DMS114 treated with DMSO at 0.1 percent for 48 hours (cell line): ENCODE data around the gene C5orf47.

Source experiments
- DNase-seq: peaks from one replicate; lab custom pipeline; 2025; ENCODE audit not compliant: unreplicated experiment; lab: John Stamatoyannopoulos, UW

The C5orf47 gene, protein sequence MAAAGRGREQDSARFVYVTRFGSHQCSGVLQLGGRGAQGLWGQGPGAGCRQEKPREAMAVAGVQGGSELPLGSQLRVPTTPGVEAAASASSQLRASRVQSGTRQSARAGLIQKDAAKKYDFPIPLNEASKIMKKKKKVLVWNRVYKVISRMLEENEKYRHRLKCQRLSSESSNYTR

DNA sequence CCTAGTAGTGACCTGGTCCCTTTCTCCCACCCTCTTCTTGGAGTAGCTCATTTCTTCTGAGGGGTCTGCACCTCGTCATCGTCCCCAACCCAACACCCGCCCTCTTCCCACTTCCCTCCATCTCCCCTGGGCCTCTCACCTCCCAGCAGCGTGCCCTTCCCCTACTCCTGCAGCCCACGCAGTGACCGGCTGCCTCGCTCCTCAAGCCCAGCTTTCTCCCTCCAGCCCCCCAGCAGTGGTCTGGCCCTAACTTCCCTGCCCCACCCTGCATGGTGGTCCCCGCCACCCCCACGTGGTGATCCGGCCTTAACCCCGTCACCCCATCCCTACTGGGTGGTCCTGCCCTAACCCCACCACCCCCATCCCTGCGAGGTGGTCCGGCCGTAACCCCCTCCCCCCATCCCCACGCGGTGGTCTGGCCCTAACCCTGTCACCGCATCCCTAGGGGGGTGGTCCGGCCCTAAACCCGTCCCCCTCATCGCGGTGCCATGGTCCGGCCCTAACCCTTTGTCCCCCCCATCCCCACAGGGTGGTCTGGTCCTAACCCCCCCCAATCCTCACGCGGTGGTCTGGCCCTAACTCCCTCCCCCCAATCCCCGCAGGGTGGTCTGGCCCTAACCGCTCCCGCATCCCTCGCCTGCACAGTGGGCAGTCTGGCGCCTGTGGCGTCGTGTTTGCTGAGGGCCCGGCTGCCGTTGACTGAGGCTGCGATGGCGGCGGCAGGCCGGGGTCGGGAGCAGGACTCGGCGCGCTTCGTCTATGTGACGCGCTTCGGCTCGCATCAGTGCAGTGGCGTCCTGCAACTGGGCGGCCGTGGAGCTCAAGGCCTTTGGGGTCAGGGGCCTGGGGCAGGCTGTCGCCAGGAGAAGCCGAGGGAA, at the start of gene C5orf47:
TSS of gene C5orf47 (plus strand) at position 617 of the 878 bp plus-strand sequence. CDS start at position 711, 94 bp downstream.
- no peak for DNase-seq

DNA sequence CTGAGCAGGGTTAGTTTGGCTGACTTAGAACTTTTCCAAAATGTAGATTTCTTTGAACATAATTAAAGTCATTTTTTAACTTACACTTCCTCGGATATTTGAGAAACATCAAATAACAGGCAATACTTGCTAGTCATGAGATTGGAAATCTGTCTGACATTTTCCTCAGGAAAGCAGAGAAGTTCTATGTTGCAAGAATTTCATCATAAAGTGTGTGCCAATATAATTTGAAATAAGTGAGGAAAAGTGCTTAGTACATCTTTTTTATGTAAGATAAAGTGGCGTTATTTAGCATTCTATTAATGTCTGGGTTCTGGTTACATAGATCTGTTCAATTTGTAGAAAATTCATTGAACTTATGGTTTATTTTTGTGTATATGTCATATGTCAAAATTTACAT, 48.7 kb upstream of the C5orf47 start:
- DNase-seq, result no peak

DNA sequence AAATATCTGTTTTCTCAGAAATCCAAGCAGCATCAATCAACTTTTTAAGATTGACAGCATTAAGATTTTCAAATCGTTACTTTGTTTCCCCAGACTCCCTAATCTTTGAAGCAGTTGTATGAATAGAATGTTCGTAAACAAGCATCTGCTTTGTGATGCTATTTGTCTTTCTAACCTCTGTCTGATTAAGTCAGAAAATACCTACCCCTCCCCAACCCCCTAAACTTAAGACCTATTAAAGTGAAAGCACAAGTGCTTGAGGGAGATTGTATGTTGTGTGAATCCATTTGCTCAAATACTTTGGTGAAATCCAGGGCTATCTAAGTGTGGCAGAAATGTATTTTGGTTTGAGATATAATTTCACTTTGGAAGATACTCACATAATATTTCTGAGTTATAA, 47.9 kb upstream of the C5orf47 start:
- DNase-seq, result no peak

DNA sequence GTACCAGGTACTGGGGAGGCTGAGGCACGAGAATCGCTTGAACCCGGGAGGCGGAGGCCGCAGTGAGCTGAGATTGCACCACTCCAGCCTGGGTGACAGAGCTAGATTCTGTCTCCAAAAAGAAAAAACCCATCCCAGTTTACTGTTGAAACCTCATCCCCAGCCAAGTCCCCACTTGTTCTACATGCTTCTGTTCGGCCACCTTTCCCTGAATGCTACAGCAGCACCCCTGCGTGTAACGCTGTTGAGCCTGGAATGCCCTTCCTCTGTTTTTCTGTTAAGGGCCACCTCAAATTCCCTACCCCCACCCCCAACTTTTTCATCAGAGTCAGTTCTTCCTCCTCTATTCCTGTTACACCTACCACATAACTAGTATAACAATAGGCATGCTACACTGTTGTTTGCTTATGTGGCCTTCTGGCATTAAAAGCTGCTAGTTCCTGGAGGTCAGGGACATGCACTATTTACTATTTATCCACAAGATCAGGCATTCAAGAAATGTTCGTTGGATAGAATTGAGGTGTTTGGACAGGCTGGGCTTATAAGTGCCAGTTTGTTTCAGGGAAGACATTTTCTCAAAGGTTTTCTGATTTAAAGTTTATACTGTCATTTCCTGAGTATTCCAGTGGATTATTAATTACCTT, 47.1 kb upstream of the C5orf47 start:
- no peak for DNase-seq

DNA sequence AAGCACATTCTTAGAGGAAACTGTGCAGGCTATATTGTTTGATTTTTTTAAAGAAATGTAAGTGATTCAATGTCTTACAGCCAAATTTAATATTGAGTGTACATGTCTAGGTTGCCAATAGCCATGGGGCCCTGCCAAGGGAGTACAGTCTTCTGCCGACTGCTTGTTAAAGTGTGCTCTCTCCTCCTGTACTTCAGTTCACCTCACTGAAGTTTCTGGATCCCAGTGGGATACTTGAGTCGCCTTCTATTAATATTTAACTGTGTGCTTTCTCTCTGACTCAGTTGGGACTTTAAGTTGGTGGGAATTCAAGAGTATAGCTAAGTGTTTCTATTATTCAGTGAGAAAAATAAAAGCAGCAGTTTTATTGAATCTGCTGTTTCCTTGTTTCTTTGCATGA, 44.5 kb upstream of the C5orf47 start:
- DNase-seq, result no peak

DNA sequence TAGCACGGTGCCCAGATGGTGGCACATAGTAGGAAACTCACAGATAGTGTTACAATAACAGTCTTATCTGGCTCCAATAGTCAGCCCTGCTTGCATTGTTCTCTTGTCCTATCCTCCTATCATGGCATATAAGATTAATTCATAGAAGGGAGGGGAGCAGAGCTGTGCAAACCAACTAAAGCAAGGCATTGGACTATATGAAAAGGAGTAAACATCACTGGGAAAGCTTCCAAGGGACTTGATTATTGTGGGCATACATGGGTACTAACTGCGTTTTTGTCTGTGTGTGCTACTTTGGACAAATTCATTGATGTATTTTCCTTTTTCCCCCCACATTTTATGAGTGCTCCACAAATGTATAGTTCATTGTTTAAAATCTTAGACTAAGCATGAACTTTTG, 43.8 kb upstream of the C5orf47 start:
- no peak for DNase-seq

DNA sequence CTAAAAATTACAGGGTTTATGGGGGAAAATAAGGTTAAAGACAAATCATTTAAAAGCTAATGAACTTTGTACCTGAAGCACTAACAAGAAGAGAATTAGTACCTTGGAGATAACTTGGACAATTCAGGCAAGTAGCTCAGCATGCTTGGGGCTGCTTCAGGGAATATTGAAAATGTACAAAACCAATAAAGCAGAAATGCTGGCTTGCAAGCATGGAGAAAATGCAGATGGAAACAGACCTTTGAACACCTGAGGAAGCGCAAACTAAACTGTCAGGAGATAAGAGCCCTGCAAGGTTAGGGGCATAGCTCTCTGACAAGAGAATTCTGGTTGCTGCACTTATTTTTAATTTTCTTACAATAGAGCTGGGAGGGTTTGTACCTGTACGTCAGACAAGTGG, 42.6 kb upstream of the C5orf47 start:
- no peak for DNase-seq

DNA sequence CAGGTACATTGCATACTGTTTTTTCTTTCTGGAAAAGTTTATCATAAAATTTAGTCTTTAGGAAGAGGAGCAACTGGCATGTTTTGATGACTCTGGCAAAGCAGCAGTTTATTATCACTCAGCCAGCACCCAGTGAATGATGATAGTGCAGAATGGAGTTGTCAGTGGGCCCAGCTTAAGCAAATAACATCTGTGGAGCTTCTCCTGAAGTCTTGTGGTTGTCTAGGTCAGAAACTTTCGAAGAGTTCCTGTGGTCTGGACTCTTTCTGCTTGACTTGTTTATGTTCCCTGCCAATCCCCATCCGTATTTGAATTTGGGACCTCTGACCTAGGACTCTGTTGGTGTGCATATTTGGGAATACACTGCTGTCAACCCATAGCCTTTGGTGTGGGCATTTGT, 38.1 kb upstream of the C5orf47 start:
- no peak for DNase-seq

DNA sequence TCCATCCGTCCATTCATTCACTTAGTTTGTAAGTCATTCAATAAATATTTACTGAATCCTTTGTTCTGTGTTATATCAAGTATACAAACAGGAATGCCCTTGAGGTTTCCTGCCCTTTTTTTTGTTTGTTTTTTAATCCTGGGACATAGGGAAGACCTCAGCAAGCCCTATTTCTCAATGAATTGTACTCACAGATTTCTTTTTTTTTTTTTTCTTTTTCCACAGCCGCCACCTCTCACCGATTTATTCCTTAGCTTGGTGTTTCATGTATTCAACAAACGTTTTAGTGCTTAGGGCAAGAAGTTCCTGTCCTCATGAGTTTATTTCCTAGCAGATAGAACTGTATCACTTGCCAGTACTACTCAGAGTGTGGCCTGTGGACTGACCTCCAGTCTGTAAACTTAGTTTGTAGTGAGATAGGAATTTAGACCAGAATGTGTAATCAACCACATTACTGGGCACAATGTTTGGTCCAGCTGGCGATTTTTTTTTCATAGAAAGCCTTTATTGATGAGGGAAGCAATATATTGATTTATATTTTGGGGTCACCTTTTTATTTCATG, 35.4 kb upstream of the C5orf47 start:
- DNase-seq, result no peak

DNA sequence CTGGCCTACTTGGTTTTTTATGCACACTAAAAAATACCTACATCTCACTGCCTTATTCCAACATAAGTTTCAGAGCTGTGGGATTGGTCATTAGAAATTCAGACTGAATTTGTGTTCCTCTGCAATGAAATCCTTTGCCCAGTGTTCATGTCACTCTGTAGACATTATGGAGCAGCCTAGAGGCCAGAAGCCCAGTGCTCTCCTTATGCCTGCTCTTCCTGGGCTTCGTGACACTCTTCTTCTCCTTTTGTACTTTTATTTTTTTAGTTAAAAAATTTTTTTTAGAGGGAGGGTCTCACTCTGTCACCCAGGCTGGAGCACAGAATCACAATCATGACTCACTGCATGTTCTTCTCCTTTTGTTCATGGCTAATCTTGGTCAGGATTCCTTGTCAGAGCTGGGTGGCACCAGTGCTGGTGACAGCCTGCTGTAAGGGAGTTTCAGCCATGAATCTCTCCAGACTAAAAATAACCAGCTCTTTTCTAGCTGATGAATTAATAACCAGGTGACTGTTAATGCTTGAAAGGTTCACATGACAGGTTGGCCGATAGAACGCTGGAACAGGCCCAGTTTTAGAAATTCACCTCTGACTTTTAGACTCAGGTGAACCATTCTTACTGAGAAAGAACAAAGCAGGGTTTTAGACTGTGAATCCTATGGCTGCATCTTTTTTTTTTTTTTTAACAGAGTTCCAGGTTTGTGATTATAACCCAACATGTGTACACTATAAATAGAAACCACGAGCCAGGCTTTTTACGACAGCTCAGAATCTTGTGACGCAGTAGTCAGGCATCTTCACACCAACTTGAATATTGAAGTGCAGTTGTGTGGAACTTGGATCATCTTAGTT, 34.1 kb upstream of the C5orf47 start:
- DNase-seq, result no peak

DNA sequence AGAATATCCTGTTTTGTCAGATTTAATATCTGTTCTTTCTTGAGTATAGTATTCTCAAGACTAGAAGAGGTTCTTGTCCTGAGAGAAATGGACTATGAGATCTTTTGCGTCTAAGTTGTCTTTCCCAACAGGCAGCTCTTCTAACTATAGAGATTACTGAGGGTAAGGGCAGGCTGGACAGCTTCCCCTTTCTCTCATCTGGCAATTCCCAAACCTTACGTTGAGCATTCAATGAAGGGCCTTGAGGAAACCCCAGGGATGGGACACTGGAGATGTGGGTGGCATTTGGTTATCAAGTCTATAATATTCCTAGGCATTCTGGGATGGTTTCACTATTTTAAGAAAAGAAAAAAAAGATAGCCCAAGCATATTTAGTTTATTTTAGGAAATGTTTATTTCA, 28.0 kb upstream of the C5orf47 start:
- no peak for DNase-seq

DNA sequence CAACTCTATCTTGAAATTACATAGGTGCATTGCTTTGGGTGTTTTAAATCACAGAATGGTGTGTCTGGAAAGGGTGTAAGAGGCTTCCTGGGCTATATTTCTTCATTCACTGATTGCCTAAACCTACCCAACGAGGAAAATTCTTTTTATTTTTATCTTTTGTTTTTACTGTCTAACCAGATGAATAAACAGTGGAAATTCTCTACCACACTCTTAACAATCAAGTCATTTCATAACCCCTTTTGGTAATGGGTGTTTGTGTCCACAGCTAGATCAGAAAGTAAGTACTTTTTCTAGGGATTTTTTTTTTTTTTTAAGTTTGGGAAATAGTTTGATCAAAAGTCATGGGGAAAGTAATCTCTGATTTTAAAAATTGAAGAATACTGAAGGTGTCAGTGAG, 27.6 kb upstream of the C5orf47 start:
- DNase-seq, result no peak

DNA sequence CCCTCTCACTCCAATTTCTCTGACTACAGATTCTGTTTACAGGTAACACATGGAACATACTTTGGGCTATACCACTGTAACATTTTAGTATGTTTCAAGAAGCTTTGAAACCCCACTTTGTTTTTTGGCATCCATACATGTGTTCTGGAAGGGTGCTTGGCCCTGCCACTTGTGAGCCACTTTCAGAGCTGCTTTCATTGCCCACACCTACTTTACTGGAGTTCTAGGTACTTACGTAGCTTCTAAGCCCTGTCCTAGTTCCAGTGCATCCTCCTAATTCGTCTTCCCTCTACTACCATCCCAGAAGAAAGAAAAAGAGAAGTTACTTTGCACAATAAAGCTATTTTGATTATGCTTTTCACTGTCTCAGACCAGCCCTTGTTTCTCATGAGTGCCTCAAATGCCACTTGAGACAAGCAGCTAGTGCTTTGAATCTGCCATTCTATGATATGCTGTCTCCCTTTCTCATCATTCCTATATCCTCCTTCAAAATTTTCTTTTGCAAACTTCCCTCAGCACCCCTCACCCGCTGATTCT, 26.5 kb upstream of the C5orf47 start:
- no peak for DNase-seq

DNA sequence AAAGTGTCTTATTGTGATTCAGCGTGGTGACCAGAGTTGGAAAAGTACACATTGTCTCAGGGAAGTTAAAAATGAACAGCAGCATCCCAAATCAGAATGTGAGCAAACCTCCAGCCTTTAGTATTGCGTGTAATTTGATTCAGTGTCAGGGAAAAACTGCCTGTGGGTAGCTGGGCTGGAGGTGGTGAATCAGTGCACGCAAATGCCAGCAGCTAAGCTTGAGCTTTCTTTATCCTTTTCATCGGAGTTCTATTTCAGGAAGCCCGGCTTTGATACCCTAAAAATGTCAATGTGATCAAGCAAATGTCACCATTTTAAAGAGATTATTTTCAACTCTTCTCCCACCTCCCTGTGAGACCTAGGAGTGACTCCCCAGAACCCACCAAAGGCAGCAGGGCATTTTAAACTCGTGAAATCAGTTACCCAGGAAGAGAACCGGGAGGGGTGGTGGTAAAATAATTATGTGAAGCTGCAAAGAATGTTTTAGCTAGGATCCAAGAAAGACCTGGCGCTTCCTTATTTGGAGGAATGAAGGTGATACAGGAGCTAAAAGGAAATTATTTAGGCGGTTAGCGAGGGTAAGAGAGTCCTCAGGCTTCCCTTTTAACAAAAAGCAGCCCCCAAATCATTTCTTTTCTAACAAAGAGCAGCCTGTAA, 25.7 kb upstream of the C5orf47 start:
- DNase-seq, result no peak

DNA sequence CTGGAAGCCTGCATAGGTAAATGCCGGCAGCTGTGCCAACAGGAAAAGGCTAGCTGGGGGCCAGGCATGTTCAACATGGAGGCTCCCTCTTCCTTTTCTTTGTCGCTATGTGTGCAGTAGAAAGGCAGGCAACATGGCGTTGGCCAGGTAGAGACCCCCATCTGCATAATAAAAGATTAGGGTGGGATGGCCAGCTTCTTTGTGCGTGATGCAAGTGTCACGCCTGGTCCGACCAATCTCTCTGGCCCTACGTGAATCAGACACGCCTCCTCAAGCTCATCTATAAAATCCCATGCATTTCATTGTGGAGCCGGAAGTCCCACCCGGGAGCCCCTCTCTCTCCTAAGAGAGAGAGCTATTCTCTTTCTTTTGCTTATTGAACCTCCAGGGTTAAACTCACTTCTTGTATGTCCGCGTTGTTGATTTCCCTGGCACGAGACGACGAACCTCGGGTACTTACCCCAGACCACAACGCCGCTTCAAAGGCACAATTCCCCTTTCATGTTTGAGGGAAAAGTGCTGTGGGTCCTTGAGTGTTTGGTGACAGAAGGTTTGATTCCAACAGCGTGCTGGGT, 25.0 kb upstream of the C5orf47 start:
- DNase-seq, result peak; percentile 71

DNA sequence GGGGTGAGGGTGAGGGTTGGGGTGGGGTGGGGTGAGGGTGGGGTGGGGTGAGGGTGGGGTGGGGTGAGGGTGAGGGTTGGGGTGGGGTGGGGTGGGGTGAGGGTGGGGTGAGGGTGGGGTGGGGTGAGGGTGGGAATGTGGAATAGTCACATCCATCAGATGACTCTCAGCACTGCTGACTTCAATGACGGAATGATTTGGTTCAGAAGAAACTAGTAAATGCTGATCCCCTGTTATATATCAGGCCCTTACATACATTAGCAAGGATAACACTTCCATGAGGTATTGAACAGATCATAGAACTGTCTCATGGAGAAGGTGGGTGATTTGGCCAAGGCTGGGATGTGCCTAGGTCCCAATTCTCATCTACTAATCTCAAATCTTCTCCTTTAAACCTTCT, 24.5 kb upstream of the C5orf47 start:
- DNase-seq, result no peak

DNA sequence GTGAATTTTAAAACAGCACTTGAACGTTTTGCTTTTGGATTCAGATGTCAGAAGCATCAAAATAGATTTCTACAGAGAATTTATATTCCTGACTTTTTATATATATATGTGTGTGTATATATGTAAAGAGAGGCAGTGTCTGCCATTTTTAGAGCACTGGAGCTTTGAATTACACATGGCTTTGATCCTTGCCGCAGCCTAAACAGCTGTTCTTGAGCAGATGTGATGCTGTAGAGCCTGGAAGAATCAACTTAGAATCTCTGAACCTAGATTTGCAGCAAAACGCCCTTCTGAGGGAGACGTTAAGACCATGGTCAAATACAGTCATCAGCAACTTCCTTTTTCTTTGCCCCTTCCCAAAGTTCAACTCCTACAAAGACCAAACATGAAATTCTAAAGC, 21.7 kb upstream of the C5orf47 start:
- no peak for DNase-seq

DNA sequence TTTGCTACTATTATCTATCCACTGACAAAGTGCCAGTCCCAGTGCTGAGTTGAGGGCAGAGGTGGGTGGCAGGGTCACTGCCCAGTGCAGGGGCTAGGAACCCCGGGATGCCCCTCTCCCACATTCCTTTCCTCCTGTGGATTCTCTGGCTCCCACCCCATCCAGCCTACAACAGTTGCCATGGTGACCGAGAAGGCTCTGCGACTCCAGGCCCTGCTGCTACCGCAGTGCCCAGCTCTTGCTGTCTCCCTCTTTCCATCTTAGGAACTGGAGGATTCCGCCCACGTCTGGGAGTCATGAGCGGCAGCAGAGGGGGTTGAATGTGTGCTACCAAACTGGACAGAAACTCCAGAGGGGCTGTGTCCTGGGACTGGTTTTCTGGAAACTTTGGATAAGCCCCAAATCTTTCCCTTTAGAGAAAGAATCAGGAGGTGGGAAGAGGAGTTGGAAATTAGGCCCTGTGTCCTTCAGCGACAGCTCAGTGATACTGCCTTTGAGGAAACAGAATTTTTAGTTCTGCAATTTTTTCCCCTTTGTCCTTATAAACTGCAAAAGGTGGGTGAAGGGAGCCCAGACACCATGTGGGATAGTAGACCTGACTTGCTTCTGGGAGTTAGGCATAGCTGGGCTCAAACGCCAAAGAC, 20.7 kb upstream of the C5orf47 start:
- DNase-seq, result no peak
